ENCODE measurements around the gene SPCS3. TPM values are rescaled to one million over a fixed set of nuclear protein-coding genes. Genes with fewer than 3 reads are reported as not detected.
A peak's percentile ranks its signal among the peaks of the same experiment; 100 is the strongest.

The SPCS3 gene
- total RNA-seq, 1 donor from 2014 or later, result 128 TPM

GRCh38 chr4:176377780-176378179 is 58.0 kb downstream of the SPCS3 start:
- Histone ChIP-seq H3K27me3 (no peaks in the 10 kb centered on the region), H3K4me3 (no peak overlapping the region), H3K9me3 (ENCODE audit: low read depth) (no peaks in the 10 kb centered on the region), H3F3A (ENCODE audit: low read depth) (no peaks in the 10 kb centered on the region), H3K79me2 (ENCODE audit: low read depth) (no peaks in the 10 kb centered on the region), H3K27ac (no peak overlapping the region), H3K36me3 (no peaks in the 10 kb centered on the region), H3K4me2 (no peak overlapping the region), H3K4me1 (no peaks in the 10 kb centered on the region), H2AFZ (replicated peaks) (no peak overlapping the region), H3K9ac (no peak overlapping the region), H4K20me1 (ENCODE audit: low read depth) (no peaks in the 10 kb centered on the region)
- H3K27ac Mint-ChIP-seq, result no peak overlapping the region
- peaks cover 2% of the 10 kb centered on the region for H3K9me3 Mint-ChIP-seq
- no peak overlapping the region for H3K4me3 Mint-ChIP-seq
- H3K36me3 Mint-ChIP-seq, result no peaks in the 10 kb centered on the region
- H3K27me3 Mint-ChIP-seq (ENCODE audit: insufficient read depth, low read depth), result no peaks in the 10 kb centered on the region
- no peaks in the 10 kb centered on the region for H3K4me1 Mint-ChIP-seq
- DNase-seq (ENCODE audit: low spot score), result no peak
- TF ChIP-seq EZH2 (IDR thresholded peaks at IDR 0.05) (no peak), CTCF (IDR thresholded peaks at IDR 0.05) (peak; percentile 66)

- Mint-ChIP-seq H3K4me1 (no peaks in the 10 kb centered on the region), H3K36me3 (no peaks in the 10 kb centered on the region), H3K27ac (no peak overlapping the region), H3K4me3 (no peak overlapping the region), H3K9me3 (no peaks in the 10 kb centered on the region), H3K27me3 (ENCODE audit: insufficient read depth, low read depth) (no peaks in the 10 kb centered on the region)
- H3K27me3 ChIP-seq, result no peaks in the 10 kb centered on the region
- no peaks in the 10 kb centered on the region for H3F3A ChIP-seq (ENCODE audit: low read depth)
- no peak overlapping the region for H3K4me3 ChIP-seq
- no peaks in the 10 kb centered on the region for H3K36me3 ChIP-seq
- H3K9ac ChIP-seq, result no peak overlapping the region
- H3K79me2 ChIP-seq (ENCODE audit: low read depth), result no peaks in the 10 kb centered on the region
- H4K20me1 ChIP-seq (ENCODE audit: low read depth), result no peaks in the 10 kb centered on the region
- no peak overlapping the region for H3K4me2 ChIP-seq
- no peaks in the 10 kb centered on the region for H3K9me3 ChIP-seq (ENCODE audit: low read depth)
- H3K27ac ChIP-seq, result no peak overlapping the region
- H3K4me1 ChIP-seq, result no peaks in the 10 kb centered on the region
- DNase-seq (ENCODE audit: low spot score), result no peak
- no peak overlapping the region for H2AFZ ChIP-seq (replicated peaks)
- no peak for TF ChIP-seq EZH2phosphoT487 (IDR thresholded peaks at IDR 0.05)
- no peak for TF ChIP-seq EZH2 (IDR thresholded peaks at IDR 0.05)
- no peak for TF ChIP-seq CTCF (IDR thresholded peaks at IDR 0.05)
These were observed 60.8 kb downstream of the SPCS3 start for GRCh38 chr4:176380352-176381157.

Other genes starting within 250 kb of the SPCS3 start
- gene SPATA4, start 124.4 kb upstream of the SPCS3 start, total RNA-seq (ENCODE audit: low replicate concordance), result 0.09 TPM in 1 of 2 replicates, not detected in the other
- not detected in 2 replicates for gene ASB5, start 50.7 kb upstream of the SPCS3 start, total RNA-seq (ENCODE audit: low replicate concordance)